Raji (cell line): ENCODE data around the gene SPATA1.

Experiments
- POLR2A ChIP-seq: IDR thresholded peaks from 2 replicates; pipeline ENCODE4 v1.6.1; 2011; ENCODE audit warnings: low read depth, low read length, control low read depth; ENCODE audit not compliant: insufficient read depth

The SPATA1 gene

DNA sequence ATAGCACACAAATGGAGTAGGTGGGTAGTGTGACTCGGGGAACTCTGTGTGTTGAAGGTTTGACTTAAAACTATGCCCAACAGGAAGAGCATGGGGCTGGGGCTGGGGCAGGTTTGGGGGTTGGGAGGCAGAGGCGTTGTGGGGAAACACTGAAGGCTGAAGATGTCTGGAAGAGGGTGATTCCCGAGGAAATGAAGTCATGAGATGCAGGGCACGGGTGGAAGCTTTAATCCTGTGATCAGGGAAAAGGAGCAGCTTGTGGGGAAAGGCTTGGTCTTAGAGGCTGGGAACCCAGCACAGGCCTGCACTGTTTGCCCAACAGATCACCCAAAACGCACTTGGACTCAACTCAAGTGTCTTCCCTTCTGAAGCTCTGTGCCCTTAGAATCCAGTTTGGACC, 94.6 kb downstream of the SPATA1 start:
- TF ChIP-seq POLR2A, result no peak

DNA sequence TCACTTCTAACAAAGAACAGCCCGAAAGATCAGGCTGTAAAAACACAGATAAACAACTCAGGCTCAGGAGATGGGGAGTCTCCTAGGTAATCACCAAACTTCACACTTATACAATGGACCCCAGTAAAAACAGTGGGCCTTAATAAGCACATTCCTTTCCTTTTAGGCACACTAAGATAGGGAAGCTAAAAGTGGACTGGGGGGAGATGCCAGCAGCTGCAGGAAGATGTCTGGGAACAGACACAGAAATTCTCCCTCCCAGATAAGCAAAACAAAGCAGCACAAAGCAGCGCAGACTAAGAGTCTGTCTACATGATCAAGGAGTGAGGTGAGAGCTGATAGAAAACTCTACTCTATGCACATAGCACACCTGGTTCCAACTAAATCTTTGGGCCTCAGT, 97.0 kb downstream of the SPATA1 start:
- no peak for TF ChIP-seq POLR2A

DNA sequence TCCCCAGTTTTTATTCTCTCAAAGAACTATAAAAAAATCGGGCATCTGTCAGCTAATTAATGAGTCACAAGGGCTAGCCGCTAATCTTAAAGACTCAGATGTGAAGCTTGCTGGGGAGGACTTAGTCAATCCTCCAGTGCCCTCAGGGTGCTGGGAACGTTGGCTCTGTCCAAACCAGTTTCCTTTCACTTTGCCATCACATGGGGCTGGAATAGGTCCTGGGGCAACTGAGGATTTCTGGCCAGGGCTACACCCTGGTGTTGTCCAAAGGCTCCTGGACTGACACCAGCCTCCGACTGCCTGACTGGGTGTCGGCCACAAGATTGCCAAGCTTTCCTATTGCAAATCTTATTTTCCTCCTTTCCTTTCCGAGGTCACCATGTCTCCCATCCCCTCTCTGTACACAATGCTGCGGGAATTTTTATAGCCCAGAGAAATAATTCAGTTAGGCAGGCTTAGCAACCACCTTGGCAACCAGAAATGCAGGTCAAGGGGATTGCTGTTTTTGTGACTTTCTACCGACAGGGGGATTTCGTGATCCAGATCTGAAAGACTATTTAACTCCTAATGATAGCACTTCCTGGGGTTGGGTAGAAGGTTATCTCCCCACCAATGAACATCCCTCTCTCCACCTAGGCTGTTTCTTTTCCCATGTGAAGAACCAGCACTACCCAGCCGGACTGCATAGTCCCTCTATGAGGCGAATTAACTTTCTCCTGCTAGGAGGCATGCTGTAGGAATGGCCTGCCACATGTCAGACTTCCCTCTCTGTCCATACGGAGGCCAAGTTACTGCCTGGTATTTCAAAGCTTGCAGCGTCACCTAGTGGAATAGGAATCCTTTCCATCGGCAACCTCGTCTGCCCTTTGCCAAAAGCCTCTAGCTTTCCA, 98.0 kb downstream of the SPATA1 start:
- TF ChIP-seq POLR2A, result no peak

DNA sequence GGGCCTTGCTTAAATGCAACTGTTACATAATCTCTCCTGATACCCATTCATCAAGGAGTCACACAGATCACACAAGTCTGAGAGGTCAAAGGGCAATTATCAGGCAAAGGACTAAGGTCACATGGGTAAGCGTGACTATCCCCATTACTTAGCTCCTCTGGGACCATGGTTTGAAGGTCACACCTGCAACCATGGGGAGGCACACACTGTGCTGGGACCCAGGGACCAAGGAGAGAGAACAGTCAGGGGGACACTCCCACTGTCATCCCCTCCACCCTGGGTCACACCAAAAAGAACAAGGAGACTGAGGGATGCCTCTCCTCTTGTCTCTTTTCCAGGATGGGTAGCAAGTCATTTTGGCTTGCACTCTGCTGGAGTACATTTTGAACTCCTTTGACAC, 99.0 kb downstream of the SPATA1 start:
- TF ChIP-seq POLR2A, result no peak

DNA sequence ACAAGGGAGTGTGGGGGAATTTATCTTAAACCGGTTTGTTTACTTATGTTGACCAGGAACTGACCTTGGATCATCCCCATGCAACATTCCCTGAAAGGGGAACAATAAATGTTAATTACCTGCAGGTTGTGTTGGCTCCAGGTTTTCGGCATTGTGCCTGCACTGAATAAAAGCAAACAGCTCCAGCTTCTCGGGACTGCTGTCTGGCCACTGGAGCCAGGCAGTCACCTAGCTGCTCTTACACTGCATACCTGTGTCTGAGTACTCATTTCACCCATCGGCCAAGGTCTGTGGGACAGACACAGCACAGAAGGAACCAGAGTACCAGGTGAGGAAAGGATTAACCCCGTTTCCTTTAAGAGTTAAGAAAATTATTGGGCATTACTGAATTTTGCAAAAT, 100.8 kb downstream of the SPATA1 start:
- no peak for TF ChIP-seq POLR2A

DNA sequence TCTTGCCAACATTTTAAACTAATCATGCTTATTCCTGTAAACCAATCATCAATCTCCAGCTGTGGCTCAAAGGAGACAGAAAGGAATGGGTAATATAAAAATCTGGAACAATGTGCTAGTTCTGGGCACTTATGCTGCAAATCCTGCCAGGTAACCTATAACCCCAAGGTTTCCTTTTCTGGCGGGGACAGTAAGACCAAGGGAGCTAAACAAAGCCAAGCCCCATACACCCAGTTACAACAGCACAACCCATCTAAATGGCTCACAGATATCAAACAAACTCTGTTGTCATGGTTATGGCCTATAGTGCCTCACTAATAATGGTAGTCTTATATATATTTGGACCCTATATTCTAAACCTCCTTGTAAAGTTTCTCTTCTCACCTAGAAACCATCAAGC, 104.9 kb downstream of the SPATA1 start:
- no peak for TF ChIP-seq POLR2A

GRCh38 chr1:84611796-84612195, 105.6 kb downstream of the SPATA1 start:
- no peak for TF ChIP-seq POLR2A

- no peak for TF ChIP-seq POLR2A
Observed at GRCh38 chr1:84613026-84613425, 106.8 kb downstream of the SPATA1 start.

- no peak for TF ChIP-seq POLR2A
Observed at GRCh38 chr1:84613887-84614286, 107.7 kb downstream of the SPATA1 start.

DNA sequence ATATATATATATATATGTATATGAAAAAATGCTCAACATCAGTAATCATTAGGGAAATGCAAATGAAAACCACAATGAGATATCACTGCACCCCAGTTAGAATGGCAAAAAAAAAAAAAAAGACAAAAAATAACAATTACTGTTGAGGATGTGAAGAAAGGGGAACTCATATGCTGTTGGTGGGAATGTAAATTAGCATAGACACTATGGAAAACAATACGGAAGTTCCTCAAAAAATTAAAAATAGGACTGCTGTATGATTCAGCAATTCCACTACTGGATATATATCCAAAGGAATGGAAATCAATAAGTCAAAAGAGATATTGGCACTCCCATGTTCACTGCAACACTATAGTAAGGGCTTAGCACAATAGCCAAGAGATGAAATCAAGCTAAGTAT, 109.6 kb downstream of the SPATA1 start:
- TF ChIP-seq POLR2A, result no peak
